Lower leg skin (tissue), 3 donors: ENCODE results near the gene TBC1D3.
"Not testable (repeated sequence)": the region's sequence is repeated elsewhere in the genome, so short reads cannot be mapped to it uniquely, and the experiment has no call there.

Experiments used
- CTCF ChIP-seq, 3 donors: fragments of 450-650 bp; IDR thresholded peaks; one replicate each; pipeline ENCODE4 v1.5.1; 2016; ENCODE audit warnings: antibody characterized with exemption in 3 of 3, mild to moderate bottlenecking in 3 of 3, moderate library complexity in 2 of 3
- POLR2A ChIP-seq, 2 donors: fragments of 450-650 bp; IDR thresholded peaks; one replicate each; pipeline ENCODE4 v1.6.1; 2016 to 2017; ENCODE audit warnings: antibody characterized with exemption in 2 of 2, mild to moderate bottlenecking in 1 of 2, moderate library complexity in 1 of 2

- not testable (repeated sequence) for TF ChIP-seq POLR2A, CTCF (IDR thresholded peaks at IDR 0.05)
Observed at GRCh38 chr17:38134860-38135259, 57.5 kb downstream of the TBC1D3 start.
